Upper lobe of left lung (tissue), 4 donors: ENCODE data around the gene IRF2BP1.

Experiments used
- CTCF ChIP-seq, 6 experiments: fragments of 450-650 bp in 4 of 6; fragments of 200-600 bp in 2 of 6; sonication (generic) in 2 of 6; IDR thresholded peaks; one replicate each; pipeline ENCODE4 v1.5.1; 2016 to 2019; ENCODE audit warnings: antibody characterized with exemption in 6 of 6
- POLR2A ChIP-seq, 4 donors: fragments of 450-650 bp; IDR thresholded peaks; one replicate each; pipeline ENCODE4 v1.5.1; 2016 to 2017; ENCODE audit warnings: antibody characterized with exemption in 4 of 4, mild to moderate bottlenecking in 2 of 4

- TF ChIP-seq CTCF (IDR thresholded peaks at IDR 0.05) (no peak), POLR2A (IDR thresholded peaks at IDR 0.05) (no peak)
Measured at GRCh38 chr19:45900738-45901431, 14.9 kb upstream of the IRF2BP1 start.
